Activated CD8-positive, alpha-beta memory T cell treated with anti-CD3 and anti-CD28 coated beads, Interleukin-2, amount 50 U/mL, for 24 hours (primary cell): Measurements from ENCODE around the gene AHRR.
A peak's percentile ranks its signal among the peaks of the same experiment; 100 is the strongest.

Experiments
- DNase-seq: peaks from one replicate; pipeline ENCODE4 v3.0.0-alpha.2; 2020; ENCODE audit errors: extremely low read depth

Gene AHRR

DNA sequence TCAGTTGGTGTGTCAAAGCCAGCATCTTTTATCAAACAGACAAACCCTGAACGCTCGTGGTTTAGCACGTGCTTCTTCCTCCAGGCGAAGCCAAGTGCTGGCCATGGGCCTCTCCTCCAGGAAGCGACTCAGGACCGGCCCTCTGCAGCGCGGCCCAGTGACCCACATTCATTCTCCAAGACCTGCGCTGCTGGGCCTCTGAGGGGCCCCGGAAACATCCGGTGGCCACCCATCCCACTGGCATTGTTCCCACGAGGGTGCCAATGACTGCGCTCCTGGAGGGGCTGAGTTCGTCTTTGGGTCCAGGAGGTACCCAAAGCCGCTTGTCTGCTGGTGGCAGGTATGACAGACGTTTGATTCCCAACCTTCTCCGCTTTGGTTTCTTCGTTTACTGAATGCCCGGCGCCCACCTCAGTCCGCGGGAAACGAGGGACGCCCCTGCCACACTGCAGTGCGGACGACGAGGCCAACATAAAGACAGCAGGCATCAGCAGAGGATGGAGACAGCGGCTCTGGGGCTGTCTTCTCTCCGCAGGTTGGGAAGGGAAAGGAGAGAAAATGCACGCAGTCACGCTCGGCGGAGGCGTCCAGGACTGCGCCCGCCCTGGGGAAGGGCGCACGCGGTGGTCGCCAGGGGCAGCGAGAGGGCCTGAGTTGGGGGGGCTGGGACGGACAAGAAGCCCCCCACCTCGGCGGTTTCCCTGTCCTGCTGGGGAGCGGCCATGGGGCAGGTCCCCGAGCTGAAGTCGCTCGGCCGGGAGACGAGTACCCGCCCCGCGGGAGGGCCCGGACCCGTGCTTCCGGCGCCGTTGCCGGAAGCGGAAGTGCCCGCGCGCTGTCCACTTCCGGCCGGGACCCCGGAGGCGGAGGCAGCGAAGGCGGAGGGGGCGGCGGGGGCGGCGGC, 121.1 kb downstream of the AHRR start, which contains the start of gene EXOC3:
Gene EXOC3, plus strand, starts transcription at position 842 of the 904 bp plus-strand sequence. CDS start 3,030 bp downstream, outside the sequence.
- DNase-seq = peak; percentile 15

DNA sequence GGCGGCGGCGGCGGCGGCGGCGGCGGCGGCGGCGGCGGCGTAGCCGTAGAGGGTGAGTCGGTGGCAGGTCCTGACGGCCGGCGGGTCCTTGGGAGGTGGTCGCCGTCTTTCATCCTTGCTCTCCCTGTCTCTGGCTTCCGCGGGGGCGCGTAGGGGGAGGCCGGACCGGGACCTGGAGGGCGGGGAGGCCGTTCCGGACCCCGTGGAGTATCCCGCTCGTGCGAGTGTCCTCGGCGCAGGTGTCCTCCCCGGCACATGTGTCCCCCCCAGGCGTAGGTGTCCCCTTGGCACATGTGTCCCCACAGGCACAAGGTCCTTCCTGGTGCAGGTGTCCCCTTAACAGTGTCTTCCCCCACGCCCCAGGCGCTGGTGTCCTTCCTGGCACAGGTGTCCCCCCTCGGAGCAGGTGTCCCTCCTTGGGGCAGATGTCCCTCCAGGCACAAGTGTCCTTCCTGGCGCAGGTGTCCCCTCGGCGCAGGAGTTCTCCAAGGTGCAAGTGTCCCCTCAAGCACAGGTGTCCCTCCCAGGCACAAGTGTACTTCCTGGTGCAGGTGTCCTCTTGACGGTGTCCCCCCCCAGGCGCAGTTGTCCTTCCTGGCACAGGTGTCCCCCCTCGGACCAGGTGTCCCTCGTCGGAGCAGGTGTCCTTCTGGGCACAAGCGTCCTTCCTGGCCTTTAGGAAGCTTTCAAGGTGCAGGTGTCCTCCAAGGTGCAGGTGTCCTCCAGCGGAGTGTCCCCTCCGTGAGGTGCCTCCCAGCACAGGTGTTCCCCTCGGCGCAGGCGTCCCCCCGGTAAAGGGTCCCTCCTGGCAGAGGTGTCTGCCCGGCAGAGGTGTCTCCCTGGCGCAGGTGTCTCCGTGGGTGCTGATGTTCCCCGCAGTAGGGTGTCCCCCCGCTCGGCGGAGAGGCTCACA, 122.0 kb downstream of the AHRR start:
- no peak for DNase-seq

DNA sequence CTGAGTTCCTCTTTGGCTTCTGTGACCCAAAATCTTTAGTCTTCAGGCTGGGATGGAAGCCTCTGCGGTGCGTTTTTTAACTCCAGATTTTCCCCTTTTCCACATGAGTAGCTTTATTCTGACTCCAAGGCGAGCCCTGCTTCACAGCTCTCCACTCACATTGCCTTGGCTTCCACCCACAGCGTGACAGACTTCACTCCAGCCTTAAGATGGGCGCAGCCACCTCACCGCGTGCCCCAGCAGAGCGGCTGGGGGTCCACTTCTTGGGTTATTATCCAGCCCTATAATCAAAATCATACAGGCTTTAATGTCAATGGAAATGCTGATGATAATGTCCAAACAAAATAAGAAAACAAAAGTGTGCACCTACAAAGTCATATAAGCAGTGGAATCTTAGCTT, 122.7 kb downstream of the AHRR start:
- no peak for DNase-seq

DNA sequence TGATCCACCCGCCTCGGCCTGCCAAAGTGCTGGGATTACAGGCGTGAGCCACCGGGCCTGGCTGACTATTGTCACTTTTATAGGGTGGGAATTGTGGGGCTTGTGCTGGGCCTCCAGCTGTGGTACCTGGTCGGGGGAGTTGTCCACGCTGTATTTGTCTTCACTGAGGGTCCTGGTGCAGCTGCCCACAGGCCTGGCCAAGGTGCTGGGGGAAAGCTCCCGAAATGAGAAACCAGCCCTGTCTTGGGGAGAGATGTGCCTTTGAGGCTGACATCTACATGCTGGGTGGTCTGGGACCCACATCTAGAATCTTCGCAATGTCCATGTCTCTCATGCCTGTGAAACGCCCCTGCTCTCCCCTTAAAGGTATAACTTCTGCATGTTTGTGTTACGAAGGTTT, 124.1 kb downstream of the AHRR start:
- DNase-seq = no peak

DNA sequence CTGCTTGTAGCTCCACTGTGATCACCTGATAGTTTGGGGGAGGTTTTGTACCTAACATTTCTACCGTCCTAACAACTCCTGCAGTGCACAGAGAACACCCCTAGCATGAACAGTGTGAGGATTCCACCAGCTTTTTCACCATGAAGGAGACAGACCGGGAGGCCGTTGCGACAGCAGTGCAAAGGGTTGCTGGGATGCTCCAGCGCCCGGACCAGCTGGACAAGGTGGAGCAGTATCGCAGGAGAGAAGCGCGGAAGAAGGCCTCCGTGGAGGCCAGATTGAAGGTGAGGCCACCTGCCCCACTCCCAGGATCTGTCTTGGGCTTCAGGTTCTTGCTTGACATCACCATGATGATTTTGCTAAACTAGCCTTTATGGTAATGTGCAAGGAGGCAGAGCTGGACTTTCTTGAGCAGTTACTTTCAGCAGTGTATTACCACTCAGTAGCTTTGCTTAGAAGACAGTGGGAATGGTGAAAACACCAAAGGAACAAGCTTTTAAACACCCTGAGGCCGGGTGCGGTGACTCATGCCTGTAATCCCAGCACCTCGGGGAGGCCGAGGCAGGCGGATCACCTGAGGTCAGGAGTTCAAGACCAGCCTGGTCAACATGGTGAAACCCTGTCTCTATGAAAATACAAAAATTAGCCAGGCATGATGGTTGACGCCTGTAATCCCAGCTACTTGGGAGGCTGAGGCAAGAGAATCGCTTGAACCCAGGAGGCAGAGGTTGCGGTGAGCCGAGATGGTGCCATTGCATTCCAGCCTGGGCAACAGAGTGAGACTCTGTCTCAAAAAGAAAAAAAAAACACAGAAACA, 124.8 kb downstream of the AHRR start:
- no peak for DNase-seq

DNA sequence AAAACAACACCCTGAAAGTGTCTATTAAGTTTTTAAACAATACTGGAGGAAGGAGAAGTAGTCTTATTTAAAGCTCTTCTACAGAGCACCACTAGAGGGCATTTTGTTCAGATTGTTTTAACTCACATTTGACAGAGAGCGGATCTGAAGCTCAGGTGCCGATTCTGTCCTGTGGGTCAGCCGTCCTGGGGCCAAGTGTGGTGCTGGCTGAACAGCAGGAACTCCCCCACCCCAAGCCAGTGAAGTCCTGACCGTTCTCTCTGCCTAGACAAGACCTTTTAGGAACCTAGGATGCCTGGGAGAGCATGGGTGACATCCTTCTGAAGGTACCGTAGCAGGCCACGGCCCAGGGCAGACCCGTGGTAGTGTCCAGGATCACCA, 125.4 kb downstream of the AHRR start:
- DNase-seq = no peak

DNA sequence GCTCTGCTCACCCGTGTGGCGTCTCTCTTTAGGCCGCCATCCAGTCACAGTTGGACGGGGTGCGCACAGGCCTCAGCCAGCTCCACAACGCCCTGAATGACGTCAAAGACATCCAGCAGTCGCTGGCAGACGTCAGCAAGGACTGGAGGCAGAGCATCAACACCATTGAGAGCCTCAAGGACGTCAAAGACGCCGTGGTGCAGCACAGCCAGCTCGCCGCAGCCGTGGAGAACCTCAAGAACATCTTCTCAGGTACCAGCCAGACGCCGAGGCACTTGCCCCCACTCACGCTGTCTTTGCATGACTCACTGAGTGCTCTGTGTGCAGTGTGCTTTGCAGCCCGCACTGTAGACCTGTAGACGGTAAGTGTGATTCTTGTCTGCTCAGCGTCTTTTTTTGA, 126.0 kb downstream of the AHRR start:
- DNase-seq = no peak

DNA sequence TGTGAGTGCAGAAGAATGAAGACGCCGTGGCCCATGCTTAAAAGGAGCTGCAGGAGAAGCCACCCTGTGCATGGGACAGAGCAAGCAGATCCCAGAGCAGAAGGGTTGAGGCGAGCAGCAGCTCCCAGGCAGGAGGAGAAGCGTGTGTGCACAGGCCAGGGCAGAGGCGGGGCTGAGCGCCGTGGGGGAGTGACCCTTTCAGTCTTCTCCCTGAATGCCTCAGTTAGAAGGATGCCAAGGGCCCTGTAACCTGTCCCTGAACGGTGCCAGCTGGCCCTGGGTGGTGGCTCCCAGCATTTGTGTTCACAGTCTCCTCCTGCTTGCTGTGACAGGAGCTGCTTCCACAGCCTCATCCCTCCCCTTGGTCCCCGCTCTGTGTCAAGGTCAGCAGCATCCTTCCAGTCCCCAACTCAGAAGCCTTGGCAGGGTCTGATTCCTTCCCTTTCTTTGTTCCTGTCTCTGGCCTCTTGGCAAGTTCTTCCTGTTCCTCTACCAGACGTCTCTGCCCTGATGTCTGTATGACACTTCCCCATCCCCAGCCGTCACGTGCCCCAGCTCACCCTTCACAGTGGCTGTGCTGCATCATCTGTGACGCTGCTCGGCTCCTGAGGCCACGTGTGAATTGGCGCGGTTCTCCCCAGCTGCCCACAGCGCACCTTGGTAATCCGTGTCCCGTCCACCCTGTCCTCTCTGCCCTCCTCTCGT, 126.7 kb downstream of the AHRR start:
- DNase-seq = no peak

DNA sequence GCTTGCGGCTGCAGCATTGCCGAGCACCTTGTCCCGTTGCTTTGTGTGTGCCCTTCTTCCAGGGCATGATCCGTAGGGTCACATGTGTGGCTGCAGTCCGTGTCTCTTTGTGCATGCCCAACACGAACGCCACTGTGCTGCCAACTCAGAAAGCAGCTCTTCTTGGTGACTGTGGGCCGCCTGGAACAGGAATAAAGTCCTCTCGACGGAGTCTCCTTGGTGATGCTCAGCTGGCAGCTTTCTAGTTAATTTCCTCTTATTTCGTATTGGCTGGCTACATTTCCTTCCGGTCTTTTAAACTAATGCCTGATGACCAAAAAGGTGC, 127.2 kb downstream of the AHRR start:
- DNase-seq = no peak

DNA sequence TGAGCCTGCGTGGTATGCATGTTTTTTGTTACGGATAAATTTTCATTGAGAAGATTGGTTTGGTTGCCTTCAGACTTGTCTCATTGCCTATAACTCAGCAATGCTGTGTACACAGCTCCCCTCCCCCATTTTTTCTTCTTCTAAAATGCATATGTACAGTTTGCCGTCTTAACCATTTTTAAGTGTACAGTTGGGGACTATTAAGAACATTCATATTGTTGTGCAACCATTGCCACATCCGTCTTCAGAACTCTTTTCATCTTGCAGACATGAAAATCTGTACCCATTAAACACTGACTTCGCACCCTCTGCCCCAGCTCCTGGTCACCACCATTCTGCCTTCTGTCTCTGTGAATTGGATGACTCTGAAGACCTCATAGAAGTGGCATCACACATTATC, 127.6 kb downstream of the AHRR start:
- no peak for DNase-seq

DNA sequence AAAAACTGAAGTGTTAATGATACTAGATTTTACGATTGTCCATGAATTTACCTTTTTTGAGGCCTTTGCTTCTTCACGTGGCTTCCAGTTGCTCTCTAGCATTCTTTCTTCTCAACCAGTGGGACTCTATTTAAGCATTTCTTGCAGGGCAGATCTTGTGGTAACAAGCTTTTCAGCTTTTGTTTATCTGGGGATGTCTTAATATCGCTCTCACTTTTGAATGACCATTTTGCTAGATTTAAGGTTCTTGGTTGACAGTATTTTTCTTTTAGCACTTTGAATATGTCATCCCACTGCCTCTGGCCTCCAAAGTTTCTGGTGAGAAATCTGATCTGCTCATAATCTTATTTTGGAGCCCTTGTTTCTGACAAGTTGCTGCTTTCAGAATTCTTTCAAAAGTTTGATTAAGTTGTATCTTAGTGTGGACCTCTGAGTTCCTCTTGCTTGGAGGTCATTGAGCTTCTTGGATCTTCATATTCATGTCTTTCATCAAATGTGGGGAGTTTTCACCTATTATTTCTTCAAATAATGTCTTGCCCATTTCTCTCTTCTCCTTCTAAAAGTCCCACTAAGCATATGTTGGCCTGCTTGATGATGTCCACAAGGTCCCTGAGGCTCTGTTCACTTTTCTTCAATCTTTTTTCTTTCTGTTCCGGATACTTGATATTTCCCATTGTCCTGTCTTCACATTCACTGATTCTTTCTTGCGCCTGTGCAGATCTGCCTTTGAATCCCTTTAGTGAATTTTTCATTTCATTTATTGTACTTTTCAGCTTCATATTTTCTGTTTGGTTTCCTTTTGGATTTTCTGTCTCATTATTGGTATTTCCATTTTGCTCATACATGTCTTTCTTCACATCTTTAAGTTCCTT, 130.3 kb downstream of the AHRR start:
- DNase-seq = no peak

DNA sequence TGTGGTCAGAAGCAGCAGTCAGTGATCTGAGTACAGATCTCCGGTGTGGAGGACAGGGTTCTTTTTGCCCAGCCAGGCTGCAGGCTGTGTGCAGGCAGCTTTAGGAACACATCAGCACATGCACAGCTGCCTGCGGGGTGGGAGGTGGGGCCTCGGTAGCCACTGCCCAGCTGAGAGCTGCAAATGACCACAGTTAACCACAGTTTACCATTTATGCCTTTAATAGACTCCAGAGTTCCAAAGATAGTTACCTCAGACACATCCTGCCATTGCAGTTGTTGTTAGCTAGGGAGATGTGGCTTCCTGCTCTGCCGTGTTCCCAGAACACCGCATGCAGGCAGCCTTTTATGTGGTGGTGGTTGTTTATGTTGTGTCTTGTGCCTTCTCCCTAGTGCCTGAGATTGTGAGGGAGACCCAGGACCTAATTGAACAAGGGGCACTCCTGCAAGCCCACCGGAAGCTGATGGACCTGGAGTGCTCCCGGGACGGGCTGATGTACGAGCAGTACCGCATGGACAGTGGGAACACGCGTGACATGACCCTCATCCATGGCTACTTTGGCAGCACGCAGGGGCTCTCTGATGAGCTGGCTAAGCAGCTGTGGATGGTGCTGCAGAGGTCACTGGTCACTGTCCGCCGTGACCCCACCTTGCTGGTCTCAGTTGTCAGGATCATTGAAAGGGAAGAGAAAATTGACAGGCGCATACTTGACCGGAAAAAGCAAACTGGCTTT, 131.6 kb downstream of the AHRR start:
- DNase-seq = no peak

DNA sequence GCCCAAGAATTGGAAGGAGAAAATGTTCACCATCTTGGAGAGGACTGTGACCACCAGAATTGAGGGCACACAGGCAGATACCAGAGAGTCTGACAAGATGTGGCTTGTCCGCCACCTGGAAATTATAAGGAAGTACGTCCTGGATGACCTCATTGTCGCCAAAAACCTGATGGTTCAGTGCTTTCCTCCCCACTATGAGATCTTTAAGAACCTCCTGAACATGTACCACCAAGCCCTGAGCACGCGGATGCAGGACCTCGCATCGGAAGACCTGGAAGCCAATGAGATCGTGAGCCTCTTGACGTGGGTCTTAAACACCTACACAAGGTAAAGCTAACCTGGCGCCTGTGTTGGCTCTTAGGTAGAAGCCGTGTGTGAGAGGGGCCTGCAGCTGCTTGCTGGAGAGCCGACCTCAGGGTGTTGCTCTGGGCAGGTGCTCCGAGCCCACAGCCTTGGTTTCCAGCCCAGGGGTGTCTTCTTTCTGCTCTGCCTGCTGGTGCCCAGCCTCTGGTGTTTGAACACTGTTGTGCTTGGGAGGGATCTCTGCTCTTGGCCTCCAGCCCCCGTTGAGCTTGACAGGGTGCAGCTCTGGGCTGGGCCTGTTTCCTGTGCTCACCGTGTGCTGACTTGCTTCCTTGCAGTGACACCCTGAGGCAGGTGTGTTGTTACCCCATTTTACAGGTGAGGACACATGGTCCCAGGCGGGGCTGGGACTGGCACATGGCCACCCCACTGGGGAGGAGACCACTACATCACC, 132.4 kb downstream of the AHRR start:
- DNase-seq = no peak

DNA sequence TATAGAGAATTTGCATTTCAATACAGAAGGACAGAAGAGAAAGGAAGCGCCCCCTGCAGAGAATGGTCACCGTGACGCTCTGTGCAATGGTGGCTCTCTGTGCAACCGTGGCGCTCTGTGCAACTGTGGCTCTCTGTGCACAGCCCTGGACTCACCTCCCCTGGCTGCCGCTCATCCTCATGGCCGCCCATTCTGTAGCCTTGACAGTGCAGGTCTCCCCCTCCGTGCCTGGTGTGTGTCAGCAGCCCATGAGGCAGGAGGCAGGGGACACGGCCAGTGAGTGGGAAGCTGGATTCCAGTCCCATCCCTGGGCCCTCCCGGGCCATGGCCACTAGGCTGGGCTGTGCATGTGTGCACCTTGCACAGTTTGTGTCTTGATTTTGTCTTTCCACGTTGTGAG, 133.4 kb downstream of the AHRR start:
- DNase-seq = no peak

DNA sequence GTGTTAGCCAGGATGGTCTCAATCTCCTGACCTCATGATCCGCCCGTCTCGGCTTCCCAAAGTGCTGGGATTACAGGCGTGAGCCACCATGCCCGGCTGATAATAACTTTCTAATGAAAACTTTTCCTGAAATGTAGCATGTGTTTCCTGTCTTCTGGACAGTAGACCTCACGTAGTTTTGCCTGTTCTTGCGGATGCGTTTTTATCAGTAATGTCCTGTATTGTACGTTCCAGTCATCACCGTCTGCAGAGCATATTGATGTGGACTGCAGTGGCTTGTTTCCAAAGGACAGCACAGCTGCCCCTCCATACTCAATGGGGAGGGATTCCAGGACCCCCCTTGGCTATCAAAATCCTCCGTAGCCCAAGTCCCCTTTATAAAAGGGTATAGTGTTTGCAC, 134.3 kb downstream of the AHRR start:
- no peak for DNase-seq

DNA sequence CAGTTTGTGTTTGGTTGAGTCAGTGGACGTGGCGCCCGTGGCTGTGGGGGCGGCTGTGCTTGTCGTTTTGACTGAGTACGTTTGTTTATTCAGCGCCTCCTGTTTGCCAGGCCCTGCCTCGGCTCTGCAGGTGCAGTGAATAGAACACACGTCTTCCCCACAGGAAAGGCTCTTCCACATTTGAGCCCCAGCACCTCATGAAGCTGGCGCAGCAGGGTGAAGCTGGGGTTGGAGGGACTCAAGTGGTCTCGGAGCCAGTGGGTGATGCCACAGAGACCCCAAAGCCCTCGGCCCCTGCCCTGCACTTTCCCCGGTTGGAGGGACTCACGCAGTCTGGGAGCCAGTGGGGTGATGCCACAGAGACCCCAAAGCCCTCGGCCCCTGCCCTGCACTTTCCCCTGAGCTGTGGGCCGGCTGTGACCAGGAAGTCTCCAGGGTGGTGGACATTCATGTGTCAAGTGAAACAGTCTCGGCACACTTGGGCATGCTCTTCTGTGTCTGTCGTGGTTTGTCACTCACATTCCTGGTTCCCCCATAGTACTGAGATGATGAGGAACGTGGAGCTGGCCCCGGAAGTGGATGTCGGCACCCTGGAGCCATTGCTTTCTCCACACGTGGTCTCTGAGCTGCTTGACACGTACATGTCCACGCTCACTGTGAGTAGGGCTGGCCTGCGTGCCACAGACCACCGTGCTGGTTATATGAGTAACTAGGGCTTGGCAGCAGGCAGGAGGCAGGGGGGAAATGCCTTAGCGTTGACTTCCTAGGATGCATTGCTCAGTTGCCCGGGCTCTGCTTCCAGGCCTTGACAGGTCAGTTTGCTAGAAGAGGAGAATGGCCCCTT, 135.1 kb downstream of the AHRR start:
- no peak for DNase-seq

DNA sequence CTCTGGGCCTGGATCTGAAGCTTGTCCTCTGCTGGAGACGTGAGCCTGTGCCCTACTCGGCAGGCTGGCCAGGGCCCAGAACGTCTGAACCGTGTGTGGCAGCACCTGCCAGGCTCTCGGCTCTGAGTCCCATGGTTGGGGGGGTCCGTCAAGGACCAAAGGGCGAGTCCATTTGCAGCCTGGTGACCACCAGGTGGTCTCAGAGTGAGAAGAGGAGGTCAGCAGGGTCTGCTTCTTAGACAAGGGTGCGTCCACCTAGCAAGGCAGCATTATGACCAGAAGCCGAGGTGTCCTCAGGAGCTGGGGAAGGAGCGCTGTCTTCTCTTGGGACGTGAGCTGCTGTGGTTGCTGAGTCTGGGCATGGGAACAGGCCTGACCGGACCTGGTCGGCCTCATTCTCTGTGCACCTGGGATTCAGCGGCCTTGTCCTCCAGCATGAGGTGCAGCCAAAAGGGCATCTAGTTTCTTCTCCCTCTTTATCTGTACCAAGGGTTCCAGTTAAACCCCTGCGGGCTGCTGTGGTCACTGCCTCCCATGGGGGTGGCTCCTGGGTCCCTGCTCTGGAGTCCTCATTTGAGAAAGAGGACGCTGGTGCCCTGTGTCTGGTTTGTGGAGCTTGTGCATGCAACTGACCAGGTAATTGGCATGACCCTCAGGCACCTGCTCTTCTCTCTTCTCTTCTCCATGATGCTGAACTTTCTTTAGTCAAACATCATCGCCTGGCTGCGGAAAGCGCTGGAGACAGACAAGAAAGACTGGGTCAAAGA, 135.9 kb downstream of the AHRR start:
- DNase-seq = no peak
